ENCODE results near the gene PCK1.
"Not testable (repeated sequence)": the region's sequence is repeated elsewhere in the genome, so short reads cannot be mapped to it uniquely, and the experiment has no call there.

PCK1 gene

GRCh38 chr20:57560554-57561355, at the start of gene PCK1:
Gene PCK1 (plus strand): TSS chr20:57561110. CDS start chr20:57561412, 302 bp downstream.
- DNase-seq = peak; percentile 41

DNA sequence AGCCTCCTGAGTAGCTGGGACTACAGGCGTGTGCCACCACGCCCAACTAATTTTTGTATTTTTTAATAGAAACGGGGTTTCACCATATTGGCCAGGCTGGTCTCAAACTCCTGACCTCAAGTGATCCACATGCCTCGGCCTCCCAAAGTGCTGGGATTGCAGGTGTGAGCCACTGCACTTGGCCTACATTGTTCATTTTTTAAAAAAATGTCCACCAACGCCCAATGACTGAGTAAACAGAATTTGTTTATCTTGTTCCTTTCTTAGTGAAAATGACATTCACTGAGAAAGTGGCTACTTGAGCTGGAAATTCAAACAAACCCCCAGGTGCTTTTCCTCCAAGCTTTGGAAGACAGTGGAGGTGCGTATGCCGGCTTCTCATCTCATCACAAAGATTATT, 49.2 kb upstream of the PCK1 start:
- not testable (repeated sequence) for DNase-seq

GRCh38 chr20:57512432-57512831, 48.5 kb upstream of the PCK1 start:
- no peak for DNase-seq

DNA sequence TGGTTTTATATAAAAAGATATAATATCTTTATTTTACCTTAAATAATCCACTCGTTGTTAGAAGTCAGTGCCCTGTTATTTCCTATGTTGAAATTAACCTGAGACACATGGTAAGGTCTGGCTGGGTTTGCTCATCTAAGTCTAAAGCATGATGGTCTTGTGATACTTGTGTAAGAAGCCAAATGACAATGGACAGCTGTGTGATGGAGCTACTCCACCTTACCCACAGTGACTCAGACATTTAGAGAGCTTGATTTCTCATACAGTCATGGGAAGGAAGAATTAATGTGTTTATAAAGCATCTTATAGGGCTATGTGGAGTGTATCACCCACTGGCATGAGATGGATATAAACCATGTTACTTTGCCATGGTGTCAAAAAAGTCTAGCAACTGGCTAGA, 47.7 kb upstream of the PCK1 start:
- no peak for DNase-seq

GRCh38 chr20:57514273-57514751, 46.6 kb upstream of the PCK1 start:
- peak; percentile 73 for DNase-seq

DNA sequence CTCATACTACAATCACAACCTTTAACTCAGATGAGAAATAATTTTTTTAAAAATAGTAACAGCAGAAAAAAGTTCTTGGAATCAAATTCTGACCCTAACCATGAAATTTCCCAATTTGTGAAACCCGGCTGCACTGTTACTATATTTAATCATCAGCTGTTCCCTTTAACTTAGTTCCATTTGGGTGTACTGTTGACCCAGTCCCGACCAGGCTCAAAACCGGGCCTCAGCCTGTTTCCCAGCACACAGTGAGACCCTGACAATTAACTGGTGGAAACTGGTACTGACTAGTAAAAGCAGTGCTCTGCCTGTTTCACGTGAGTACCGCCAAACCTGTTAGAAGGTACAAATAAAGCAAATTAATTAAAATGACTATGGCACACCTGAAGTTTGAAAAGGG, 43.0 kb upstream of the PCK1 start:
- DNase-seq = no peak

GRCh38 chr20:57522380-57523140, 38.4 kb upstream of the PCK1 start:
- DNase-seq = no peak

- no peak for DNase-seq
Observed at GRCh38 chr20:57523782-57524181, 37.1 kb upstream of the PCK1 start.

DNA sequence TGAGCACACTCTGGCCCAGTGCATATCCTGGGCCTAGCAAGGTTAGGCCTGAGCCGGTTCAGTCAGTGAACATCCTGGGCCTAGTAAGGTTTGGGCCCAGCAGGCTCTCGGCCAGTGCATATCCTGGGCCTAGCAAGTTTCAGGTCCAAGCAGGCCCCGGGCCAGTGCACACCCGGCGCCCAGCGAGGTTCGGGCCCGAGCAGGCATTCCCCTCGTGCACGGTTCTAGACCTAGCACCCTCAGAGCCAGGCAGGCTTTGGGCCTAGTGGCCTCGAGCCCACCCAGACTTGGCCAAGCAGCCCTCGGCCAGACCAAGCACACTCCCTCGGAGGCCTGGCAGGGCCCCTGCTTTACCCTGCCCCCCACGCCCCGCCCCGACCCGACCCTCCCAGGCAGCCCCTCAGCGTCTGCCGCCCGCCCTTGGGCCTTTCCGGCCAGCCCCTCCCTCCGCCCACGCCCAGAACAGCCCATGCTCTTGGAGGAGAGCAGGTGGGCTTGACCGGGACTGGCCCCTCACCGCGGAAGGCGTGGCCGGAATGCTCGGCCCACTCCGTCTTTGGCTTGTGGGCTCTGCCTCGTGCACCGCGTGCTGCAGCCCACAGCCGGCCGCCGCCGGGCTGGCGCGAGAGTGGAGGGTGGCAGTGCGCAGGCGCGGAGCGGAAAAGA, 36.3 kb upstream of the PCK1 start, which contains the start of gene CTCFL:
Gene CTCFL, minus strand, starts transcription at position 630 of the 666 bp plus-strand sequence. CDS start 935 bp downstream, outside the sequence.
- DNase-seq = no peak

GRCh38 chr20:57525328-57526086, 35.4 kb upstream of the PCK1 start:
- DNase-seq = no peak

DNA sequence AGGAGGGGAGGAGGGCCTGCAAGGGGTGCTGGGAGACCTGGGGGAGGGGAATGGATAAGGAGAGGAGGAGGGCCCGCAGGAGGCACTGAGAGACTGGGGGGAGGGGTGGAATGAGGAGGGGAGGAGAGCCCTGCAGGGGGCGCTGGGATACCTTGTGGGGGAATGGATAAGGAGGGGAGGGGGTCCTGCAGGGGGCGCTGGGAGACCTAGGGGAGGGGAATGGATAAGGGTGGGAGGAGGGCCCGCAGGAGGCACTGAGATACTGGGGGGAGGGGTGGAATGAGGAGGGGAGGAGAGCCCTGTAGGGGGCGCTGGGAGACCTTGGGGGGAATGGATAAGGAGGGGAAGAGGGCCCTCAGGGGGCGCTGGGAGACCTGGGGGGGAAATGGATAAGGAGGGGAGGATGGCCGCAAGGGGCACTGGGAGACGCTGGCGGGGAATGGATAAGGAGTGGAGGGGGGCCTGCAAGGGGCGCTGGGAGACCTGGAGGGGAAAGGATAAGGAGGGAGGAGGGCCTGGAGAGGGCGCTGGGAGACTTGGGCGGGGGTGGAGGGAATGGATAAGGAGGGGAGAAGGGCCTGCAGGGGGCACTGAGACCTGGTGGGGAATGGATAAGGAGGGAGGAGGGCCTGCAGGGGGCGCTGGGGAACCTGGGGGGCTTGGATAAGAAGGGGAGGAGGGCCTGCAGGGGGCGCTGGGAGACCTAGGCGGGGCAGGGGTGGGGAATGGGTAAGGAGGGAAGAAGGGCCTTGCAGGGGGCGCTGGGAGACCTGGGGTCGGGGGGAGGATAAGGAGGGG, 34.6 kb upstream of the PCK1 start:
- DNase-seq = no peak

DNA sequence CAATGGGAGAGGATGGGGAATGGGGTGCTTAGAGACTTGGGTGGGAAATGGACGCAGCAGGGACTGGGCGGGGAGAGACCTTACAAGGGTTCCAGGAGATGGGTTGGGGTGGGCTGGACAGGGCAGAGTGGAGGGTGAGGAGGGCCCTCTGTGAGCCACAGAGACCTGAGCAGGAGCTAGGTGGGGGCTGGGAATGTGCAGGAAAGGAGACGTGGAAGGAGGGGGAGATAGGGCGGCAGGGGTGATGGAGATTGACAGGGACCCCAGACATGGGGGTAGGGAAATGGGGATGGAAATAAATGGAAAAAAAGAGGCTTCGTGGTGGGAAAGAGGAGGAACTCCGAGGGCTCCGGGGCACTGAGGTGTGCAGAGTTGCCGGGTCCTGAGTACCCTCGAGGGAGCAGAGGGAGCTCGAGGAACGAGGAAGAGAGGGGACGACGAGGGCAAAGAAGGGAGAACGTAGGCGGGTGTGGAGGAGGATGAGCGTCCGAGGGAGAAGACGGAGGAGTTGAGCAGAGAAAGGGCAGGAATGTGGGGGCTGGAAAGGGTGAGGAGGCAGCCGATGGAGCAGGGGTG, 33.9 kb upstream of the PCK1 start:
- no peak for DNase-seq

DNA sequence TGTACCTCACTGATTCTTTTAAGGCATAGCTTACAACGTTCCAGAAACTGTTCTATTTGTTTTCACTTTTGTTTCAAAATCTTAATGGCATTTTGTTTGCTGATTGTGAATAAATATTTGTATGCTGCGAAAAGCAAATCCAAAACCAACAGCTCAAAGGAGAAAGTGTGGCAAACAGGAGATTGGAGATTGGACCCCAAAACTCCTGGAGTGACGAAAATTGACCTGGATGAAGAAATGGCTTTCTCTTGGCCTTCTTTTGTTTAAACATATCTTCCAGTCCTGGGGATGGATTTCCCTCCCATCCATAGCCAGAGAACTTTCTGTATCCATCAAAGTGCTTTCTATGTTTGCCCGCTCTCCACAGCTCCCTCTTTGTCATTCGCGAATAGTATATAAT, 33.2 kb upstream of the PCK1 start:
- DNase-seq = no peak

GRCh38 chr20:57528148-57528547, 32.8 kb upstream of the PCK1 start:
- DNase-seq = no peak

DNA sequence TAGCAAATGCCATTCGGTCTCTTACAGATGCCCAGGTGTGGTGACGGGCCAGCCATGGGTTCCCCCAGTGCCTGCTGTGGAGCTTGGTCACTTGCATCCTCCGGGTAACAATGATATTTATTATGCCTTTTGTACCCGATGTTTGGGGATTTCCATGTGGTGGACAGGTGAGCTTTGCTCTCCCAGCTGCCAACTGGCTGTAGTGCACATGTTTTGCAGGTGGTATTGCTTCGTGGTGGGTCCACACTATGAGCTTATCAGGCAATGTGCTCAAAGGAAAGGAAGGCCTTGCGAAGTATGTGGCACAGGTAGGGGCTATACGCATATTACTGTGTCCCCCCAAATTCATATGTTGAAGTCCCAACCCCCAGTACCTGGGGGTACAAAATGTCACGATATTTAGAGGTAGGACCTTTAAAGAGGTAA, 31.7 kb upstream of the PCK1 start:
- no peak for DNase-seq

DNA sequence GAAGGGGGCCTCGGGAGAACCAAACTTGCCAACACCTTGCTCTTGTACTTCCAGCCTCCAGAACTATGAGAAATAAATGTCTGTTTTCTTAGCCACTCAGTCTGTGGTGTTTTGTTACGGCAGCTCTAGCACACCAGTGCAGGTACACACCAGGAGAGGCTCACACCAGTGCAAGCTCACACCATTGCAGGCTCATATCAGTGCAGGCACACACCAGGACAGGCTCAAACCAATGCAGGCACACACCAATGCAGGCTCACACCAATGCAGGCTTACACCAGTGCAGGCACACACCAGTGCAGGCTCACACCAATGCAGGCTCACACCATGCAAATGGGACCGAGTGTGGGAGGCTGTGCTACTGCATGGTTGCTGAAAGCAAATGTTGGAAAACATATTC, 31.1 kb upstream of the PCK1 start:
- DNase-seq = no peak

DNA sequence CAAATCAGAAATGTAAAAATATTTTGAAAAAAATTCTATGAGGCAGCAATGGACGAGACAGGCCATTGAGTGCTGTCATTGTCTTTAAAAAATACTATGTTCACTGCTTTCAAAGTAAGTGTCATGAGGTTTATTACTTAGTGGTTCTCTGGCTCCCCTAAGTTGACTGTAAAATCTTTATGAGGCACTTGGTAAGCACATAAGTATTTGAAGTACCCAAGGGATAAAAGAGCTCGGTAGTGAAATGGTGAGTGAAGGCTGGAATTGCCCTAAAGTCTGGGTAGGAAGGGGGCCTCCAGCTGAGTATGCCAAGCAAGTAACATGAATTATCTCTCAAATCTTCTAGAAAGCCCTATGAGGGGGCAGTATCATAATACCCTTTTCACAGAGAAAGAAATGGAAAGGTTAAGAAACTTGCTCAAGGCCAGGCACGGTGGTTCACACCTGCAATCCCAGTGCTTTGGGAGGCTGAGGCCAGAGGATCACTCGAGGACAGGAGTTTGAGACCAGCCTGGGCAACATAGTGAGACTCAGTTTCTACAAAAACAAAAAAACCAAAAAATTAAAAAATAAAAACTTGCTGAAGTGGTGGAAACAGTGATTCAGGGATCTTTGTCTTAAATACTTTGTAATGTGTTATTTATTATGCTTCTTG, 30.5 kb upstream of the PCK1 start:
- DNase-seq = no peak

- no peak for DNase-seq
Observed at GRCh38 chr20:57532104-57532503, 28.8 kb upstream of the PCK1 start.

GRCh38 chr20:57535297-57535696, 25.6 kb upstream of the PCK1 start:
- DNase-seq = no peak

DNA sequence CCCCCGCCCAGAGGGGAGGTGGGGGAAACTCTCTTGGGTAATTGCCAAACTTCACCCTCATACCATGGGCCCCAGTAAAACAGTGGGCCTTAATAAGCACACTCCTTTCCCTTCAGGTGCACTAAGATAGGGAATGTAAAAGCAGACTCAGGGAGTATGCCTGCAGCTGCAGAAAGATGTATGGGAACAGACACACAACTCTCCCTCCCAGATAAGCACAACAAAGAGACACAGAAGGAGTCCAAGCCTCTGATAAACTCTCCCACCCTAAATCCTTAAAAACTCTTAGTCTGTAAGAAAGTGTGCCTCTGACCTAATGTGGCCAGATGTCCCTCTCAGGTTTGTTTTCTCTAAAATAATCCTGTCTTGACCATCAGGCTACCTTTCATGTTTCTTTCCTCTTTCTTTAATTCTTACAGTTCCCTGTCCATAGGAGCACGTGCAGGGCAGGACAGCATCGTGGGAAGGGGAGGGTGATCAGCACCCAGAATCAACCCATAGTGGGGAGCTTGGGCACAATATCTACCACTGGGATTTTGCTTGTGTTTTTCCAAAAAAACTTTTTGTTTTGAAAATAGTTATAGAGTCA, 24.7 kb upstream of the PCK1 start:
- DNase-seq = no peak

Data from right hindlimb (tissue), 1 donor.